Right lobe of liver (tissue), 4 donors: ENCODE measurements around the gene MEAK7.
A peak's percentile ranks its signal among the peaks of the same experiment; 100 is the strongest.

Source experiments
- POLR2A ChIP-seq: fragments of 450-650 bp; IDR thresholded peaks from one replicate; pipeline ENCODE4 v1.6.1; 2017; ENCODE audit warnings: antibody characterized with exemption, mild to moderate bottlenecking
- TF ChIP-seq, protein P1 (sequence below), 4 donors: fragments of 200-600 bp in 3 of 4; fragments of 450-650 bp in 1 of 4; IDR thresholded peaks; one replicate each; pipeline versions ENCODE4 v1.5.1 to v1.8.0; 2016 to 2022; ENCODE audit warnings: antibody characterized with exemption in 4 of 4, mild to moderate bottlenecking in 2 of 4
- donor health status: DM: no; HTN: no; CAD: no.
- donor health status: DM: no; HTN: no; CAD: no.
- donor health status: DM: no; HTN: yes; CAD: no.

DNA sequence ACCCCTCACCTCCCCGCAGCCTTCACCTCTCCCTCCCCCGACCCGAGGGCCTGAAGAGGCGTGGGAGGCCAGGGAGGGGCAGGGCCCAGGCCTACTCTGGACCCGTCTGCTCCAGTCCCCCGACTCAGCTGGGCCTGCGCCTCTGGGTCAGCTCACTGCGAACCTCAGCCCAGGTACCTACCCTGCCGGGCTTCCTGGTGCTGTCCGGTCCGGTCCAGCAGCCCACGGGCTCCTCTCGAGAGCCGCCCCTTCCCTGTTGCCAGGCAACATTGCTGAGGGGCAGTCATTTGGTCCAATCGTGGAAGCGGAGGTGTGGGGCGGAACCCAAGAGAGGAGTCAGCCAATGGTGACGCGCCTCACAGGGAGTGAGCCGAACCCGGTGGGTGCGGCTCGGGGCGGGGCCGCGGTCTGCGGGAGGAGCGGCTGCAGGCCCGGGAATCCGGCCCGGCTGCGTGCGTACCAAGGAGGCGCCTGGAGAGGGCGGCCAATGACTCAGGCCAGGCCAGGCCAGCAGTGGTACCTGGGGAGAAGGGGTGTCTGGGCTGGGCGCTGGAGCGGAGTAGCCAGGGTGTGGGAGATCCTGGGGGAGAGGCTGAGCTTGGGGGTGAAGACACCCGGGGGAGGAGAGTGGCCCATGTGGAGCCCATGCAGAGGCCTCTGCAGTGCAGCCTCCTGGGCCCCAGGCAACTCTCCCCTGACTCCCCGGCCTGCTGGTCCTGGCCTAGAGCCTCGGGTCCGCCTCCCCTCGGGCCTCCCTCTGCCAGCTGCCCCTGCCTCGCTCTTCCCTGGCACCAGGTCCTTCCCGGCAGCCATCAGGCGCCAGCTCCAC is at the start of gene MEAK7:
- peak; percentile 53 for TF ChIP-seq POLR2A
- TF ChIP-seq, protein P1, sequence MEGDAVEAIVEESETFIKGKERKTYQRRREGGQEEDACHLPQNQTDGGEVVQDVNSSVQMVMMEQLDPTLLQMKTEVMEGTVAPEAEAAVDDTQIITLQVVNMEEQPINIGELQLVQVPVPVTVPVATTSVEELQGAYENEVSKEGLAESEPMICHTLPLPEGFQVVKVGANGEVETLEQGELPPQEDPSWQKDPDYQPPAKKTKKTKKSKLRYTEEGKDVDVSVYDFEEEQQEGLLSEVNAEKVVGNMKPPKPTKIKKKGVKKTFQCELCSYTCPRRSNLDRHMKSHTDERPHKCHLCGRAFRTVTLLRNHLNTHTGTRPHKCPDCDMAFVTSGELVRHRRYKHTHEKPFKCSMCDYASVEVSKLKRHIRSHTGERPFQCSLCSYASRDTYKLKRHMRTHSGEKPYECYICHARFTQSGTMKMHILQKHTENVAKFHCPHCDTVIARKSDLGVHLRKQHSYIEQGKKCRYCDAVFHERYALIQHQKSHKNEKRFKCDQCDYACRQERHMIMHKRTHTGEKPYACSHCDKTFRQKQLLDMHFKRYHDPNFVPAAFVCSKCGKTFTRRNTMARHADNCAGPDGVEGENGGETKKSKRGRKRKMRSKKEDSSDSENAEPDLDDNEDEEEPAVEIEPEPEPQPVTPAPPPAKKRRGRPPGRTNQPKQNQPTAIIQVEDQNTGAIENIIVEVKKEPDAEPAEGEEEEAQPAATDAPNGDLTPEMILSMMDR (IDR thresholded peaks at IDR 0.05): peak in 2 of 4 donors; percentile 12 to 18
